Brain microvascular endothelial cell (primary cell): ENCODE data around the gene SLC5A8.

Source experiments
- DNase-seq: peaks from one replicate; pipeline ENCODE4 v3.0.0-alpha.2; 2020
- H3K27ac ChIP-seq: fragments of 250-450 bp; sonication (Bioruptor Pico); 2 replicates; pipeline ENCODE4 v1.5.1; 2020; ENCODE audit warnings: mild to moderate bottlenecking, moderate library complexity
- H3K27me3 ChIP-seq: fragments of 250-450 bp; sonication (Bioruptor Pico); replicated peaks from 2 replicates; pipeline ENCODE4 v1.5.1; 2020; ENCODE audit warnings: mild to moderate bottlenecking
- H3K36me3 ChIP-seq: fragments of 250-450 bp; sonication (Bioruptor Pico); replicated peaks from 2 replicates; pipeline ENCODE4 v1.5.1; 2020; ENCODE audit warnings: mild to moderate bottlenecking
- H3K4me3 ChIP-seq: 2 replicates; pipeline ENCODE4 v1.5.1; 2011; ENCODE audit warnings: low read depth, mild to moderate bottlenecking, control low read depth, low read length, moderate library complexity
- CTCF ChIP-seq: IDR thresholded peaks from 2 replicates; pipeline ENCODE4 v1.5.1; 2011; ENCODE audit warnings: low read depth, mild to moderate bottlenecking, moderate library complexity, low read length, control low read depth, inconsistent platforms; ENCODE audit errors: missing control alignments
- in situ Hi-C: cut with HindIII; loops from 2 replicates; pipeline ENCODE4 v1.10.0; 2017; ENCODE audit warnings: low sequenced_read_pairs, low pct_ligation_motif_present

Gene SLC5A8

GRCh38 chr12:101209319-101210302 lies at the start of gene SLC5A8:
Gene SLC5A8, minus strand, starts transcription at chr12:101210238. Its CDS starts 390 bp downstream, at chr12:101209848.
- Histone ChIP-seq H3K27ac (no peak within 1 kb of the TSS), H3K4me3 (peak within 1 kb of the TSS; percentile 37), H3K27me3 (peaks cover 5% of the 10 kb centered on the region), H3K36me3 (no peaks in the 10 kb centered on the region)
- DNase-seq: no peak
- in situ Hi-C loops: no loop called here
- no peak for TF ChIP-seq CTCF

- H3K27me3 ChIP-seq: no peaks in the 10 kb centered on the region
- H3K36me3 ChIP-seq: no peaks in the 10 kb centered on the region
- no peak for TF ChIP-seq CTCF
- DNase-seq: no peak
- no peak overlapping the region for H3K4me3 ChIP-seq
- in situ Hi-C loops: no loop called here
- H3K27ac ChIP-seq: no peak overlapping the region
Measured at GRCh38 chr12:101257357-101257756, 47.3 kb upstream of the SLC5A8 start.

- no peak for TF ChIP-seq CTCF
- H3K36me3 ChIP-seq: no peaks in the 10 kb centered on the region
- H3K4me3 ChIP-seq: no peak overlapping the region
- no peak overlapping the region for H3K27ac ChIP-seq
- H3K27me3 ChIP-seq: no peaks in the 10 kb centered on the region
- in situ Hi-C loops: no loop called here
- no peak for DNase-seq
Measured at GRCh38 chr12:101256266-101256665, 46.2 kb upstream of the SLC5A8 start.

- no peak for TF ChIP-seq CTCF
- Histone ChIP-seq H3K27me3 (no peaks in the 10 kb centered on the region), H3K27ac (no peak overlapping the region), H3K36me3 (no peaks in the 10 kb centered on the region), H3K4me3 (no peak overlapping the region)
- in situ Hi-C loops: no loop called here
- DNase-seq: no peak
Measured at GRCh38 chr12:101243616-101244015, 33.6 kb upstream of the SLC5A8 start.

GRCh38 chr12:101243074-101243473 lies 33.0 kb upstream of the SLC5A8 start:
- Histone ChIP-seq H3K27ac (no peak overlapping the region), H3K27me3 (no peaks in the 10 kb centered on the region), H3K4me3 (no peak overlapping the region), H3K36me3 (no peaks in the 10 kb centered on the region)
- in situ Hi-C loops: no loop called here
- DNase-seq: no peak
- TF ChIP-seq CTCF: no peak
